Measurements from ENCODE around the gene FAM90A26.
A peak's percentile ranks its signal among the peaks of the same experiment; 100 is the strongest.
"Not testable (repeated sequence)": the region's sequence is repeated elsewhere in the genome, so short reads cannot be mapped to it uniquely, and the experiment has no call there.

The FAM90A26 gene, protein sequence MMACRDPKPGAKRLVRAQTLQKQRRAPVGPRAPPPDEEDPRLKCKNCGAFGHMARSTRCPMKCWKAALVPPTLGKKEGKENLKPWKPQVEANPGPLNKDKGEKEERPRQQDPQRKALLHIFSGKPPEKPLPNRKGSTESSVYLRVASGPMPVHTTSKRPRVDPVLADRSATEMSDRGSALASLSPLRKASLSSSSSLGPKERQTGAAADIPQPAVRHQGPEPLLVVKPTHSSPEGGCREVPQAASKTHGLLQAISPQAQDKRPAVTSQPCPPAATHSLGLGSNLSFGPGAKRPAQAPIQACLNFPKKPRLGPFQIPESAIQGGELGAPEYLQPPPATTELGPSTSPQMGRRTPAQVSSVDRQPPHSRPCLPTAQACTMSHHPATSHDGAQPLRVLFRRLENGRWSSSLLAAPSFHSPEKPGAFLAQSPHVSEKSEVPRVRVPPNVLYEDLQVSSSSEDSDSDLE

DNA sequence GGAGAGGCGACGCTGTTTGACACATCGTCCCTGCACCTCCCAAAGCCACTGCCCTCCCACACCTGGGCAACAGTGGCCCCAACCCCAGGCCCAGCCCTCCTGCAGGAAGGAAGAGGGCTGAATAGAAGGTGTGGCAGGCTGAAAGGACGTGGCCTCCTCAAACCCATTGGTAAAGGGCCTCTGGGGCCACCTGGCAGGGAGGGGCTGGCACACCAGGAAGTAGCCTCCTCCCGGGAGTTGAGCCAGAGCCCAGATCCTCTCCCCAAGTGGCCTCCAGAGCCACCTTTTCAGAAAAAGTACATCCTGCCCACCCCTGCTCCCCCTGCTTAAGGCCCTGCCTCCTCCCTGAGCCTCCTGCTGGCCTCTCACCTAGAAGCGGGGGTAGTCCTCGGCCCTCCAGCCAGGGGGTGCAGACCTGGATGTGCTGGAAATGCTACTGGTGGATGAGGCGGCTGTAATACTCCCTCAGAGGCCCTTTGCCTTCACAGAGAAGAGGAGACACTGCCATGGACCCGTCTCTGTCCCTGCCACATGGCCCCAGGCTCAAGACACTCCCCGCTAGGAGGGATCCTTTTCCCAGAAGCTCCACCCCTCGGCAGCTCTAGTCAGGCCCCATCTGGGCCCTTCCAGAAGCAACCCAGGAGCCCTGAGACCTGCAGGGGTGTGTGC is at the start of gene FAM90A26:
Gene FAM90A26 (plus strand): TSS at position 619 of the 669 bp plus-strand sequence. CDS start 2,764 bp downstream, outside the sequence.
- DNase-seq (ENCODE audit: low read depth in 3 of 3): not testable (repeated sequence)

DNA sequence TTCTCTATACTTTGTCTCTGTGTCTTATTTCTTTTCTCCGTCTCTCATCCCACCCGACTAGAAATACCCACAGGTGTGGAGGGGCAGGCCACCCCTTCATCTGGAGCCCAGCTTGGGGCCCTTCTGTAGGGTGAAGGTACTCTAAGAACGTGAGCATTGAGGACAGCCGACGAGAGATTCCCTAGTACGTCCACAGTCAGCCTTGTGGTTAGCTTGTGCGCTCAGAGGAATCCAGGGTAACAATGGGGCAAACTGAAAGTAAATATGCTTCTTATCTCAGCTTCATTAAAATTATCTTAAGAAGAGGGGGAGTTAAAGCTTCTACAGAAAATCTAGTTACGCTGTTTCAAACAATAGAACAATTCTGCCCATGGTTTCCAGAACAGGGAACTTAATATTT is 47.5 kb upstream of the FAM90A26 start:
- DNase-seq (ENCODE audit: low read depth in 3 of 3): not testable (repeated sequence)

DNA sequence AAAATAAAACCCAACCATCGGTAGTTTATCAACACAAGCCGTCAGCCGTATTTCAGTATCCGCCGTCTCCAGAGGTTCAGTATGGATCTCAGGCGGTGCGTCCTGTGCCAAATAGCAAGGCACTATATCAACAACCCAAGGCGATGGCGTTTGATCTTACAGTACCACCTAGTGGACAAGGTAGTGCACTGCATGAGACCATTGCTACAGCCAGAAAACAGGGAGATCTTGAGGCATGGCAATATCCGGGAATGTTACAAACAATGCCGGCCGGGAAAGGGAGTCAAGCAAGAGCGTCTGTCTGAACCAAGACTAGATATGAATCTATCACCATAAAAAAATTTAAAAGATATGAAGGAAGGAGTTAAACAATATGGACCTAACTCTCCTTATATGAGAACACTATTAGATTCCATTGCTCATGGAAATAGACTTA is 46.6 kb upstream of the FAM90A26 start:
- peak; percentile 1 to 19 (median 9) for DNase-seq (ENCODE audit: low read depth in 3 of 3)

DNA sequence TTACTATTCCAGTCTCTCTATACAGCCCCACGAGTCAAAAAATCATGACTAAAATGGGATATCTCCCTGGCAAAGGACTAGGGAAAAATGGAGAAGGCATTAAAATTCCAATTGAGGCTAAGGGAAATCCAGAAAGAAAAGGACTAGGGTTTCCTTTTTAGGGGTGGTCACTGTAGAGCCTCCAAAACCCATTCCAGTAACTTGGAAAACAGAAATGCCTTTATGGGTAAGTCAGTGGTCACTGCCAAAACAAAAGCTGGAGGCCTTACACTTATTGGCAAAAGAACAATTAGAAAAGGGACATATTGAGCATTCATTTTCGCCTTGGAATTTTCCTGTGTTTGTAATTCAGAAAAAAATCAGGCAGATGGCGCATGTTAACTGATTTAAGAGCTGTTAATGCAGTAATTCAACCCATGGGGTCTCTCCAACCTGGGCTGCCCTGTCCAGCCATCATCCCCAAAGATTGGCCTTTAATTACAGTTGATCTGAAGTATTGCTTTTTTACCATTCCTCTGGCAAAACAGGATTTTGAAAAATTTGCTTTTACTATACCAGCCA is 44.5 kb upstream of the FAM90A26 start:
- DNase-seq (ENCODE audit: low read depth in 3 of 3): not testable (repeated sequence)

DNA sequence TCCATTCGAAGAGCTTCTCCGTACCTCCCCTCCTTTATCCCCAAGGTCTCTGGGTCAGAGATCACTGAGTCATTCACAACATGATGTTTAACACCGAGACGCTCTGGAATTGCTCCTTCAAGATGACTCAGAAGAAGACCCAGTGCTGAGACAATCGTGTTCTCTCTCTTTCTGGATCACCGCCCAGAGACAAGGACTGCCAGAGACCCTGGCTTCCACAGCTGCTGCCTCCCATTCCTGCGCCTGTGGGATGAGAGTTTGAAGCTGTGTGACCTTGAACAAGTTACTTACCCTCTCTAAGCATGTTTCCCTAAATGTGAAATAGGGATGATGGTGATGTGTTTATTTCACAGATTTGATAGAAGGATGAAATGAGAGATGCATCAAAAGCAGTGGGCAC is 38.8 kb upstream of the FAM90A26 start:
- DNase-seq (ENCODE audit: low read depth in 3 of 3): not testable (repeated sequence)

DNA sequence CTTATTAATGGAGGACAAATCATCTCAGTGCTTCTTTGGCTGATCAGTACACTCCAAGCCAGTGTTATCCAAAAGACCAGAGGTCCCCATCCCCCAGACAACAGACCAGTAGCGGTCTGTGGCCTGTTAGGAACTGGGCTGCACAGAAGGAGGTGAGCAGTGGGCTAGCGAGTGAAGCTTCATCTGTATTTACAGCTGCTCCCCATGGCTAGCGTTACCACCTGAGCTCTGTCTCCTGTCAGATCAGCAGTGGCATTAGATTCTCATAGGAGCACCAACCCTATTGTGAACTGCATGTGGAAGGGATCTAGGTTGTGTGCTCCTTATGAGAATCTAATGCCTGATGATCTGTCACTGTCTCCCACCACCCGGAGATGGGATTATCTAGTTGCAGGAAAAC is 37.4 kb upstream of the FAM90A26 start:
- not testable (repeated sequence) for DNase-seq (ENCODE audit: low read depth in 3 of 3)

DNA sequence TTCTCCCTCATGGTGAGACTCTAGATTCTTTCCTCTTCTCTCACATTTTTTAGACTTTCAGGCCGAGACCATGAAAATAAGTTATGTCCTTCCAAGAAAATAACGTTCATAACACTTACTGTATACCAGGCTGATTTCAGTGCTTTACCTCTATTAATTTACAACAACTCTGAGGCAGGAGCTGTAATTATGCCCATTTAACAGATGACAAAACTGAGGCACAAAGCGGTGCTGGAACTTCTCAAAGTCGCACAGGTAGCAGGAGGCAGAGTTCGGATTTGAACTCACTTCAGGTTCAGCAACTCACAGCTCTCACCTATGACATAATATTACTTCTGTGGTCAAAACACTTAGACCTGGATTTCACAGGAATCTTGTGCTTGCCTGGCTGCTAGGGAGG is 36.2 kb upstream of the FAM90A26 start:
- not testable (repeated sequence) for DNase-seq (ENCODE audit: low read depth in 3 of 3)

DNA sequence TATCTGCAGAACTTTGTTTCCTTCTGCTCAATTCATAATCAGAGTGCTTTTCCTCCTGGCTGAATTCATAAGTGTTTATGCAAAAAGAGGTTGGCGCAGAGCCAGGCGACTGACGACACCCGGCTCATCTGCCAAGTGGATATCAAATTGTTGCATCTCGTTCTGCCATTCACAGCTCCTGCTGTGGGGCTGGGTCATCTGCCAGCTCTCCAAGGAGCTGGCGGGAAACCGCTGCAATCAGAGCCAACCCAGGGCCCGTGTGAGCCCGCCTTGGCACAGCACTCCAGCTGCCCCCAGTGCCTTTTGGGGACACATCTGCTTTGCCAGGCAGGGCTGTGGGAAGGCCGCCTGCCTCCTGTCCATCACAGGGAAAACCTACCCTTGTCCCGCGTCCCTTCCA is 35.7 kb upstream of the FAM90A26 start:
- DNase-seq (ENCODE audit: low read depth in 3 of 3): not testable (repeated sequence)

DNA sequence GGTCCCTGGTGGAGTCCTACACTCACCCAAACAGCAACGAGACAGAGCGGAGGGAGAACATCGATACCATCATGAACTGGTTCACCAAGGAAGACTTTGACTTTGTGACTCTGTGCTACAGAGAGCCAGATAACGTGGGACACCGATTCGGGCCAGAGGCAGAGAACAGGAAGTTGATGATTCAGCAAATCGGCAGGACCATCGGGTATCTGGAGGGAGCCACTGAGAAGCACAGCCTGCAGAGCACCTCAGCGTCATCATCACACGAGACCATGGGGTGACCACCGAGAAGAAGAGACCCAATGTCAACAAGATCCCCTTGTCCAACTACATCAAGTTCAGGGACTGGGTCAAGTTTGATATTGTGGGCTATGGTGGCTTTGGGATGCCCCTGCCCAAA is 29.2 kb upstream of the FAM90A26 start:
- not testable (repeated sequence) for DNase-seq (ENCODE audit: low read depth in 3 of 3)

DNA sequence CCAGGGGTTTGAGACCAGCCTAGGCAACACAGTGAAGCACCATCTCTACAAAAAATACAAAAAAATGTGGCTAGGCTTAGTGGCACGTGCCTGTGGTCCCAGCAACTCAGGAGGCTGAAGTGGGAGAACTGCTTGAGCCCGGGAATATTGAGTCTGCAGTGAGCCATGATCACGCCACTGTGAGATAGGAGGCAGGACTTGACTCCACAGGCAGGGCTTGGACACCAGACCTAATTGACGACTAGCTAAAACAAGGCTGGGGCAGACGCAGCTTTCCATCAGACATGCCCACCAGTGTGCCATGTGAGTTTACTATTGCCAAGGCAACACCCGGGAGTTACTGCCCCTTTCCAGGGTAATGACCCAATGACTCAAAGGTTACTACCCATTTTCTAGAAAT is 27.4 kb upstream of the FAM90A26 start:
- not testable (repeated sequence) for DNase-seq (ENCODE audit: low read depth in 3 of 3)

DNA sequence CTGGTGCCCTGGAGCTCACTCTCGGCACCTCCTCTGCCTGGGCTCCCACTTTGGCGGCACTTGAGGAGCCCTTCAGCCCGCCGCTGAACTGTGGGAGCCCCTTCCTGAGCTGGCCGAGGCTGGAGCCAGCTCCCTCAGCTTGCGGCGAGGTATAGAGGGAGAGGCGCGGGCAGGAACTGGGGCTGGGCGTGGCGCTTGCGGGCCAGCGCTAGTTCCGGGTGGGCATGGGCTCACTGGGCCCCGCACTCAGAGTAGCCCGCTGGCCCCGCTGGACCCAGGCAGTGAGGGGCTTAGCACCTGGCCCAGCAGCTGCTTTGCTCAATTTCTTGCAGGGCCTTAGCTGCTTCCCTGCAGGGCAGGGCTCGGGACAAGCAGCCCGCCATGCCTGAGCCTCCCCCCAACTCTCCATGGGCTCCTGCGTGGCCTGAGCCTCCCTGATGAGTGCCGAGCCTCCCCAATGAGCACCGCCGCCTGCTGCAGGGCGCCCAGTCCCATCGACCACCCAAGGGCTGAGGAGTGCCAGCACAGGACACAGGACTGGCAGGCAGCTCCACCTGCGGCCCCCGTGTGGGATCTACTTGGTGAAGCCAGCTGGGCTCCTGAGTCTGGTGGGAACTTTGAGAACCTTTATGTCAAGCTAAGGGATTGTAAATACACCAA is 26.7 kb upstream of the FAM90A26 start:
- no peak for DNase-seq (ENCODE audit: low read depth in 3 of 3)

DNA sequence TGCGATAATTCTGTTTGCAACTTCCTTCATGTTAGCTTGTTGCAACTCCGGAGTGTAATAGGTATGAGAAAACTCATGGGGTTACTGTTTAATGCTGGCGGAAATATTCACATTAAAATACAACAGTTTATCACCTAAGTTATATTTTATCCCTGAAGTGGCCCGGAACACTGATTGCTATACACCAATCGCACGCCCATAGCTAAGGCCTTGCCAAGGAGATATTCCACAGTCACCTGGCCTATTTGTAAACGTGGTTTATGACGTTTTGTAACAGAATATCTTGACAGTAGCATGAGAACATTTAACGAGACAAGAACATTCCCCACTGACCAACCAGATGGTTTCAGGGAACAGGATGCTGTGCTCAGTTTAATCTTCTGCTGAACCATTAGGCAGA is 23.2 kb upstream of the FAM90A26 start:
- DNase-seq (ENCODE audit: low read depth in 3 of 3): no peak

DNA sequence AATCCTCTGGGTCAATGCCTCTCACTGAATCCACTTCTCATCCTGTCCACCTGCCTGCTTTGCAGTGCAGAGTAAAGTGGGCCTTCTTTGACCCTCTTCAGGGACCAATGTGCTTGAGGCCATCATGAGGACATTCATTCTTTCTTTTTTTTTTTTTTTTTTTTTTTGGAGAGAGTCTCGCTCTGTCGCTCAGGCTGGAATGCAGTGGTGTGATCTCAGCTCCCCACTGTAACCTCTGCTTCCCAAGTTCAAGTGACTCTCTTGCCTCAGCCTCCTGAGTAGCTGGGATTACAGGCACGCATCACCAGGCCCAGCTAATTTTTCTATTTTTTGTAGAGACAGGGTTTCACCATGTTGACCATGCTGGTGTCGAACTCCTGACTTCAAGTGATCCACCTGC is 22.8 kb upstream of the FAM90A26 start:
- not testable (repeated sequence) for DNase-seq (ENCODE audit: low read depth in 3 of 3)

DNA sequence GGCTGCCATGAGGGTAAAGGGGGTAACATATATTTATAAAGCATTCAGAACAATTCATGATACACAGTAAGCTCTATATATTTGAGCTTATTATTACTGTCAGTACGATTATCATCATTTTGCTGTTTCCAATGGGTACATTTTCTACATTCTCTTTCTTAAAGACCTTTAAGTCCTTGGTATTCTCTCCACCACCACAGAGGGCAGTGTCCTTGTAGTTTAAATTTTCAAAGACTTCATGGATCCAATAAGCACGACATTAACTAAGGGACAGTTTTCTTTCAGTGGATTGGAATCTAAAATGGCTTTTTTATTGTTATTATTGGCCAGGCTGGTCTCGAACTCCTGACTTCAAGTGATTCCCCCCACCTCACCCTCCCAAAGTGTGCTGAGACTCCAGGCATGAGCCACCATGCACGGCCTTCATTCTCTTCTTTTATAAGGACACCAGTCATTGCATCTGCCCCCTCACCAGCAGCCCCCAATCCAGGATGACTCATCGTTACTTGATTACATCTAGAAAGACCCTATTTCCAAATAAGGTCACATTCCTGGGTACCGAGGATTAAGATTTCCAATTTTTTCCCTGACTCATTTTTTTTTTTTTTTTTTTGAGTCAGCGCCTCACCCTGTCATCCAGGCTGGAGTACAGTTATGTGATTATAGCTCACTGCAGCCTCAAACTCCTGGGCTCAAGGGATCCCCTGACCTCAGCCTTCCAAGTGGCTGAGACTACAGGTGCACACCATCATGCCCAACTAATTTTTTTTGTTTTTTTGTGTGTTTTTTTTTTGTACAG is 21.4 kb upstream of the FAM90A26 start:
- not testable (repeated sequence) for DNase-seq (ENCODE audit: low read depth in 3 of 3)

DNA sequence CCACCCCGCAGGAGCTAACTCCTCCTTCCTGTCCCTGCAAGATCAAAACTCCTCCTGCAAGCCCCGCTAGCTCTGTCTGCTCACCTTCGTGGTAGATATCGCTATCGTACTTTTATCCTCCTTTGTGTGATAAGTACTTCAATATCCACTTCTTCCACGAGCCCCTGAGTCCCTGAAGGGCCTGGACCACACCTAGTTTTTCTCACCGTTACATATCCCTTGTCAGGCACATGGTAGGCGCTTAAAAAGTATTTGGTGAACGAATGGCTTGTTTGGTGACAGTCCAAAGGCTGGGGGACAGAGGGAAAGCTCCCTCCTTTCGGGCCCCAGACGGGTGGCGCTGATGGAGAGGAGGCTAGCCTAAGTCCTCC is 18.4 kb upstream of the FAM90A26 start:
- not testable (repeated sequence) for DNase-seq (ENCODE audit: low read depth in 3 of 3)

DNA sequence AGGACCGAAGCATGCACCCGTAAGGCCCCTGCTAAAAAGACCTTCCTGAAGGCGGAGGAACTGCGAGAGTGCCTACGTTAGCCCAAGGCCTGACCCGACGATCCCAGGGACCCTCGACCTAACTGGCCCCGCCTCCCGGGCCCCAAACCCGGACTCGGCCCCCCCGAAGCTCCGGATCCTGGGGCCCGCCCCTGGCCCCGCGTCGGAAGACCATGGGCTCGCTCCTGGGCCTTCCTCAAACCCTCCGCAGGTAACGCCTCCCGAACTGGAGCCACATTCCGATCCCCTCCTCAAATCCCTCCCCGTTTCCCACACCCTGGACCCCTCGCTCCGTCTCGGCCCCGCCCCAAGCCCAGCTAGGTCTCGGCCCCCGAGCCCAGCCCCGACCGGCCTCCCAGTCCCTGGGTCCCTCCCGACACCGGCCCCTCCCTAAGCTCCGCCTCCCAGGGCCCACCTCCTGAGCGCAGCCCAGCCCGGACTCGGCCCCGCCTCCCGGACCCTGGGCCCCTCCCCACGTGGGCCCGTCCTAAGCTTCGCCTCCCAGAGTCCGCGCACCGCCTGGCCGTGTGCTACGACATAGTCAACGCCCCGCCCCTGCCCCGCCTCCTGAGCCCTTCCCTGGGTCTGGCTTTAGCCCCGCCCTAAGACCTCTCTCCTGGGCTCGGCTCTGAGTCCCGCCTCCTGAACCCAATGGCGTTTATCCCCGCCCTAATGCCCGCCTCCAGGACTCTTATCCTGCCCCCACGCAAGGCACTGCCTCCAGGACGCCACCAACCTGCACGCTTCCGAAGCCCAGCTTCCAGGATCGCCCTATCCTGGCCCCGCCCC is 17.8 kb upstream of the FAM90A26 start:
- peak; percentile 87 to 93 (median 92) for DNase-seq (ENCODE audit: low read depth in 3 of 3)

DNA sequence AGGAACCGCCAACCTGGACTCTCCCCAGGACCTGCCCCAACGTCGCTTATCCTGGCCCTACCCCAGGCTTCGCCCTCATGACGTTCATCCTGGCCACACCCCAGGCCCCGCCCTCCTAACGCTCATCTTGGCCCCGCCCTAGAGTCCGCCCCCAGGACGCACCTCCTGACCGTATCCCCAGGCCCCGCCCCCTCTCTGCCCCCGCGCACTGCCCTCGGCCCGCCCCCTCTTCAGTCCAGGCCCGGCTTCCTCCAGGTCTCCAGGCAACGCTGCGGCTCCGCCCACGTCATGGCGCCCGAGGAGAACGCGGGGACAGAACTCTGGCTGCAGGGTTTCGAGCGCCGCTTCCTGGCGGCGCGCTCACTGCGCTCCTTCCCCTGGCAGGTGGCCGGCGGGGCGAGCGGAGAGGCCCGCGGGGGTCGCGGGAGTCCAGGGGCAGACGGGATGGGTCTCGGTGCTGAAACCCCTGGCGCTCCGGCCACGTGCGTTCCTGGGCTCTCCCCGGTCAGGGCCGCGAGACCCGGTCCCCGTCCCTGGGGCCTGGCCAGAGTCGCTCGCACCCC is 17.1 kb upstream of the FAM90A26 start:
- DNase-seq (ENCODE audit: low read depth in 3 of 3): peak; percentile 90 to 93 (median 91)

DNA sequence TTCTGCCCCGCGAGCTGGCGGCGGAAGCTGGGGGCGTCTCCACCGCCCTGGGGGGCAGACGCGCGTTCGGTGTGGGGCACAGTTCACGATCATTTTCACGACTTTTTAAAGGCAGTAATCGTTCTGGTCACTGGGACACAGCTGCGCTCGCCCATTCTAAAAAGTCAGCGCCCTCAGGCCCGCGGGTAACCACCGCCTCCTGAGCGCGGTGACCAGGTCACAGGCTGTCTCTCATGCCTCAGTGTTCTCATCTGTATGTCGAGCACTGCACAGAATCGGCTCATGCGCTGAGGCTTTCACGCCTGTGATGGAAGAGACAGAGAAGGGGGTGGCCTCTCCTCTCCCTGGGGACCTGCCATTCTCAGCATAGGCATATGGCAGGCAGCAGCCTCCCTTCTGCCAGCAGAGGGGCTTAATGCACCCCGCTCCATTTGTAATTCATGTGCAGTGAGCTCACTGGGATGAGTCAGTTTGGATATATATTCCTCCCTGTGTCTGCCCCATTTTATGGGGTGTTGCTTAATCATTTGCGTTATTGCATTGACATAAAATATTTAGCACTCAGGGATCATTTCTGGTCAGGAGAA is 16.5 kb upstream of the FAM90A26 start:
- DNase-seq (ENCODE audit: low read depth in 3 of 3): not testable (repeated sequence)

DNA sequence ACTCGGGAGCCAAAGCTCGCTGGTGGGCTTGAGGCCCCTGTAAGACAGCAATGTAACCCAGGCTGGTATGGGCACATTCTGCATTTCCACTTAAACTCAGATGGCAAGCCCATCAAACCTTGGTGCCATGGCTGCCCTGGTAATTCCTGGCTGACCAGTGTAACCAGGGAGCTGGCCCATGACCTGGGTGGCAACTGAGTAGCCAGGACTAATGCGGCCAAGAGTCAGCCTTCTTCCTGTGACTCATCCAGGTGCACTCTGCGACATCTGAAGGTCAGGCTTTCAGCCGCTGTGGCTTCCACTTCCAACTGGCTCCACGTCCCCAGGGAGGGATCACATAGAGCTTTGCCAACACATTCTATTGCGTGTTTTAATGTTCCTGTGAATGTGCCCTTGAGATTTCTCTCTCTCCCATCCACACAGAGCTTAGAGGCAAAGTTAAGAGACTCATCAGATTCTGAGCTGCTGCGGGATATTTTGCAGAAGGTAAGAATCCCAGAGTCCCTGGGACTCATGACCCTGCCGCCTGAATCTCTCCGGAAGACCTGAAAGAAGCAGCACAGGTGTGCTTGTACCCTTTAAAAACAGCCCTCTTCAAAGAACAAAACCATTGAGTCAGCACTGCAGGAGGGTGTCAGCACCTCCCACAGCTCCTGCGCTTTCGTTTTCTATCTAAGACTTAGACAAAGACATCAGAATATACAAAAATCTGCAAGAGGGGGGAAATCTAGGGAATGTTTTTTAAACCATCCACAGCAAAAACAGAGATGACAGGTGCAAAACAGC is 14.9 kb upstream of the FAM90A26 start:
- not testable (repeated sequence) for DNase-seq (ENCODE audit: low read depth in 3 of 3)

Measured in stimulated activated CD4-positive, alpha-beta T cell treated with anti-CD3 and anti-CD28 coated beads, TNF-alpha, amount 100 ng/mL, for 48 hours (primary cell).